GM10266 (cell line): Measurements from ENCODE around the gene HNRNPC.
"Not testable (repeated sequence)": the region's sequence is repeated elsewhere in the genome, so short reads cannot be mapped to it uniquely, and the experiment has no call there.

Experiments
- DNase-seq: peaks from one replicate; pipeline ENCODE4 v3.0.0; 2012; ENCODE audit errors: extremely low spot score
- TF ChIP-seq, protein P1 (sequence below): IDR thresholded peaks from 2 replicates; pipeline ENCODE4 v1.5.1; 2012; ENCODE audit warnings: mild to moderate bottlenecking, low read depth; ENCODE audit not compliant: control insufficient read depth, insufficient read depth; ENCODE audit errors: missing control alignments

The HNRNPC gene

DNA sequence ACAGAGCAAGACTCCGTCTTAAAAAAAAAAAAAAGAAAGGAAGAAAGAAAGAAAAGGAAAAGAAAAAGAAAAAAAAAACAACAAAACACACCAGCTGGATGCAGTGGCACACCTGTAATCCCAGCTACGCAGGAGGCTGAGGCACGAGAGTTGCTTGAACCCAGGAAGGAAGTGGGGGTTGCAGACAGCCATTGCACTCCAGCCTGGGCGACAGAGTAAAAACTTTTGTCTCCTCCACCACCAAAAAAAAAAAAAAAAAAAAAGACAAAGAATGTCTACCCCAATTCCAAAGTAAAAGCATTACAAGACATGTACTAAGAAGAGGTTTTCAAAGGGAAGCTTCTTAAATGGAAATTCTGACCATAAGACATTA lies 53.4 kb downstream of the HNRNPC start:
- TF ChIP-seq, protein P1, sequence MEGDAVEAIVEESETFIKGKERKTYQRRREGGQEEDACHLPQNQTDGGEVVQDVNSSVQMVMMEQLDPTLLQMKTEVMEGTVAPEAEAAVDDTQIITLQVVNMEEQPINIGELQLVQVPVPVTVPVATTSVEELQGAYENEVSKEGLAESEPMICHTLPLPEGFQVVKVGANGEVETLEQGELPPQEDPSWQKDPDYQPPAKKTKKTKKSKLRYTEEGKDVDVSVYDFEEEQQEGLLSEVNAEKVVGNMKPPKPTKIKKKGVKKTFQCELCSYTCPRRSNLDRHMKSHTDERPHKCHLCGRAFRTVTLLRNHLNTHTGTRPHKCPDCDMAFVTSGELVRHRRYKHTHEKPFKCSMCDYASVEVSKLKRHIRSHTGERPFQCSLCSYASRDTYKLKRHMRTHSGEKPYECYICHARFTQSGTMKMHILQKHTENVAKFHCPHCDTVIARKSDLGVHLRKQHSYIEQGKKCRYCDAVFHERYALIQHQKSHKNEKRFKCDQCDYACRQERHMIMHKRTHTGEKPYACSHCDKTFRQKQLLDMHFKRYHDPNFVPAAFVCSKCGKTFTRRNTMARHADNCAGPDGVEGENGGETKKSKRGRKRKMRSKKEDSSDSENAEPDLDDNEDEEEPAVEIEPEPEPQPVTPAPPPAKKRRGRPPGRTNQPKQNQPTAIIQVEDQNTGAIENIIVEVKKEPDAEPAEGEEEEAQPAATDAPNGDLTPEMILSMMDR: no peak
- no peak for DNase-seq

DNA sequence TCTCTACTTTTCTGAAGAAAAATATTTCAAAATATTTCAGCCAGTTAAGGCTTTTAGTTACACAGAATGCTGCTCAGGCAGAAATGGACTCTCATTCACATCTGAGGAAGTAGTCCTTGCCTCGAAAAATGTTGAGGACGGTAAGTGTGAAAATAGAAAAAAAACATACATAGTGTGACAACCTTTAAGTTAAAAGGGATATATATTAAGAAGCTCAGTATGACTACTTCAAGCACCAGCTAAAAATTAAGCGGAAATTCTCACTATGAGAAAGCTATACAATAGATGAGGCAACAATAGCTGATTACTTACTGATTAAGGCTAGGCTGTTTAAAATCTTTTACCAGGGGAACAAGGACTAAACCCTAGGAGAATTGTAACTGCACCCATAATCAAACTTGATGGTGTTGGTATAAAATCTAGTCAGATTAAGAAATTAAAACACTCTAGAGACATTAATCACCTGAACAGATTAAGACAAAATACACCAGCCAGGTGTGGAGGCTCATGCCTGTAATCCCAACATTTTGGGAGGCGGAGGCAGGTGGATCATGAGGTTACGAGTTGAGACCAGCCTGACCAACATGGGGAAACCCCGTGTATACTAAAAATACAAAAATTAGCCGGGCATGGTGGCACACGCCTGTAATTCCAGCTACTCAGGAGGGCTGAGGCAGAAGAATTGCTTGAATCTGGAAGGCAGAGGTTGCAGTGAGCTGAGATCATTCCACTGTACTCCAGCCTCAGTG lies 53.9 kb downstream of the HNRNPC start:
- no peak for DNase-seq
- TF ChIP-seq, protein P1: no peak

DNA sequence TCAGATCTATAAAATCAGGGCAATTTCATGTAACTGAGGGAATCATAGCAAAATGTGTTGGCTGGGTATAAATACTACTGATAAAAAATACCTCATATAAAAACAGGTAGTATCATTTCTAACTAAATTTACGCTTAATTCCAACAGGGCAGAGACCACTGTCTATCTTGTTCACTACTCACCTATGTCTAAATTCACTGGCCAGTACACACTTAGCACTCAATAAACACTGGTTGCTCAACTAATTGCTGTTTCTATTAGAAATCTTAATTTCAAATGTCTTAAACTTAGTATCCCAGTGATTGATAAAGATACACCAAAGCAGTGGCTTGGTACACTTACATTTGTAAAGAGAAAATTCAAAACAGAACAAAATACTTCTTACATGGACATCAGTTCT lies 55.6 kb downstream of the HNRNPC start:
- TF ChIP-seq, protein P1: no peak
- no peak for DNase-seq

DNA sequence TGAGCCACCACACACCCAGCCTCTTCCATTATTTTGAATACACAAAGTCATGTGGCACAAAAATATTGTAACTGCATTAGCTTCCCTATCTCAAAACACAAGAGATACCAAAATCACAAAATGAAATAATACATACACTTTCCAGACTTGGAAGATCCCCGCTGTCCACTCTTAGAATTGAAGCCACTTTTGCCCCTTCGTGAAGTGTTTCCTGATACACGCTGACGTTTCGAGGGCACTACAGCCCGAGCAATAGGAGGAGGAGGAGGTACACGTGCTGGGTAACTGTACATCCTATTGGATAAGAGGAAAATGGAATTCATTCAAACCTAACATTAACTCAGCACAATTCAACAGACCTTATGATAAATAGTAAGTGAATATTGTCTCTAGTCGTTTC lies 56.4 kb downstream of the HNRNPC start:
- not testable (repeated sequence) for DNase-seq

DNA sequence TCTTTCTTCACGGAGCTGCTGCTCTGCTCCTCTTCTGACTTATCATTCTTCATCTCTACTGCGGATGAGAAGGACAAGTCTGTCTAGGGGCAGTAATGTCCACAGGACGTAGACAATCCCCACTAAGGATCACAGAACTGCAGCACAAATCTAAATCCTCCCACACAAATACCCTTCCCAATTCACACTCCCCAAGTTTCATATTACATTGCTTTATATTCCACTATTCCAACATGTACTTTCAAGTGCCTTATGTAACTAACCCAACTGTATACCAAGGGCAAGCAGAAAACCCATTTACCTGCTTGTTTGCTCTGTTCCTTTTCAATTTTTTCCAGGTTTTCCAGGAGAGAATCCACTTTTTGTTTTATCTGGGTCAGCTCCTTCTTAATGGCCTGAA lies 57.7 kb downstream of the HNRNPC start:
- no peak for DNase-seq
- TF ChIP-seq, protein P1: no peak

DNA sequence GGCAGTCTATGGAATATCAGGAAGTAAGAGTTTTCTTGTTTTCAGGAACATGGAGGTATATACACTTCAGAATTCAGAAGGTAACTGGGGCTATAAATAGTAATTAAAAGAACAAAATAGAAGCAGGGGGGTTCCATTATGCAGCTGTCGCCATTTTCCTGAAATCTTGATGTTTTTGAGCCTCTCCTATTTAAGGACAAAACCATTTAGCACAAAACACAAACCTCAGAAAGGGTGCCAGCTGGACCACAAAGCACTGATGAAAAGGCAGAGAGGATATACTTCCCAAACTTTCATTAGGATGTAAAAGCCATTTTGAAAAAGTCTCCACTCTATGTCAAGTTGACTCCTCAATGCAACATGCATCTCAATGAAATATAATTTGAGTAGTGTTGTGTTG lies 59.2 kb downstream of the HNRNPC start:
- TF ChIP-seq, protein P1: no peak
- DNase-seq: no peak

DNA sequence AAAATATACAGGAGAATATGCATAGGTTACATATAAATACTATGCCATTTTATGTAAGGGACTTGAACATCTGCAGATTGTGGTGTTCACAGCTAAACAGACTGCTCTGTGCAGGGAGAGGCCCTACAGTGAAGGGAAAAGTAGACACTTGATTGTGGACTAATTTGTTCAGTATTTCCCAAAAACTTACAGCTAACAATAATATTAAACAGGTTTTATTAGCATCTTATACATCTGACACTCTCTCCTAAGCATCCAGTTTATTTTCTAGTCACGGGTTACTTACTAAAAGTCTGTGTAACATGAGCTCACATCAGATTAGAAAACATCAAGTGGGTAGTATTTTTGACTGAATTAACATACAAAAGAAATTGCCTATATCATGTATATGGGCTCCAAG lies 60.1 kb downstream of the HNRNPC start:
- no peak for DNase-seq

More for the DNA sequence above, 60.1 kb downstream of the HNRNPC start:
- TF ChIP-seq, protein P1: no peak
